GM21390 (cell line): Measurements from ENCODE around the gene PDE6B.
"Not testable (repeated sequence)": the region's sequence is repeated elsewhere in the genome, so short reads cannot be mapped to it uniquely, and the experiment has no call there.

Source experiments
- ATAC-seq: cut with Tn5 transposase; IDR thresholded peaks from one replicate; pipeline ENCODE4 v1.9.1; 2021; ENCODE audit not compliant: unreplicated experiment

Gene PDE6B

GRCh38 chr4:704198-704891 is 79.0 kb downstream of the PDE6B start:
- no peak for ATAC-seq

GRCh38 chr4:704971-705277 is 79.6 kb downstream of the PDE6B start:
- ATAC-seq: no peak

- ATAC-seq: peak; percentile 88
Measured at GRCh38 chr4:705278-706082, 80.1 kb downstream of the PDE6B start, which contains the start of gene PCGF3. Gene PCGF3, plus strand, starts transcription at chr4:705832. Its CDS starts 27,849 bp downstream, at chr4:733681.

GRCh38 chr4:706083-706633 is 80.8 kb downstream of the PDE6B start:
- not testable (repeated sequence) for ATAC-seq

GRCh38 chr4:706834-707598 is 81.6 kb downstream of the PDE6B start:
- ATAC-seq: no peak

GRCh38 chr4:707929-708630 is 82.7 kb downstream of the PDE6B start:
- no peak for ATAC-seq

- no peak for ATAC-seq
Measured at GRCh38 chr4:708631-708933, 83.2 kb downstream of the PDE6B start.

GRCh38 chr4:709348-709747 is 84.0 kb downstream of the PDE6B start:
- no peak for ATAC-seq

- ATAC-seq: no peak
Measured at GRCh38 chr4:710116-710515, 84.7 kb downstream of the PDE6B start.

GRCh38 chr4:710916-711315 is 85.5 kb downstream of the PDE6B start:
- ATAC-seq: no peak

- ATAC-seq: no peak
Measured at GRCh38 chr4:712093-712492, 86.7 kb downstream of the PDE6B start.

GRCh38 chr4:712916-713632 is 87.7 kb downstream of the PDE6B start:
- ATAC-seq: no peak

GRCh38 chr4:714087-714486 is 88.7 kb downstream of the PDE6B start:
- no peak for ATAC-seq

GRCh38 chr4:717601-718320 is 92.4 kb downstream of the PDE6B start:
- ATAC-seq: no peak

- ATAC-seq: no peak
Measured at GRCh38 chr4:718460-718859, 93.1 kb downstream of the PDE6B start.
